Measurements from ENCODE around the gene EFCAB6. TPM values are rescaled to one million over a fixed set of nuclear protein-coding genes. Genes with fewer than 3 reads are reported as not detected.

The EFCAB6 gene
- total RNA-seq, 2 donors from 2014 or later: 2.2 to 2.5 TPM

DNA sequence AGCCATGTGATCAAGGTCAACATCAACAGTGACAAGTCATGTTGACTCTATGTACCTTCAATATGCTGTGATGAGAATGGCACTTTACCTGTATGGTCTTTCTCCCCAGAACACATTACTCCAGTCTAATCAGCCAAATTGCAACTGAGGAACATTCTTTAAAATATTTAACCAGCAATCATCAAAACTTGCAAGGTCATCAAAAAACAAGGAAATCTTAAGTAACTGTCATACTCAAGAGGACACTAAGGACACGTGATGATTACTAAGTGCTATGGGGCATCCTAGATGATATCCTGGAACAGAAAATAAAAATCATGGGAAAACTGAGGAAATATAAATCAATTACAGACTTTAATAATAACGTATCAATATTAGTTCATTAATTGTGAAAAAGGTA lies 118.9 kb downstream of the EFCAB6 start:
- TF ChIP-seq, protein P1, sequence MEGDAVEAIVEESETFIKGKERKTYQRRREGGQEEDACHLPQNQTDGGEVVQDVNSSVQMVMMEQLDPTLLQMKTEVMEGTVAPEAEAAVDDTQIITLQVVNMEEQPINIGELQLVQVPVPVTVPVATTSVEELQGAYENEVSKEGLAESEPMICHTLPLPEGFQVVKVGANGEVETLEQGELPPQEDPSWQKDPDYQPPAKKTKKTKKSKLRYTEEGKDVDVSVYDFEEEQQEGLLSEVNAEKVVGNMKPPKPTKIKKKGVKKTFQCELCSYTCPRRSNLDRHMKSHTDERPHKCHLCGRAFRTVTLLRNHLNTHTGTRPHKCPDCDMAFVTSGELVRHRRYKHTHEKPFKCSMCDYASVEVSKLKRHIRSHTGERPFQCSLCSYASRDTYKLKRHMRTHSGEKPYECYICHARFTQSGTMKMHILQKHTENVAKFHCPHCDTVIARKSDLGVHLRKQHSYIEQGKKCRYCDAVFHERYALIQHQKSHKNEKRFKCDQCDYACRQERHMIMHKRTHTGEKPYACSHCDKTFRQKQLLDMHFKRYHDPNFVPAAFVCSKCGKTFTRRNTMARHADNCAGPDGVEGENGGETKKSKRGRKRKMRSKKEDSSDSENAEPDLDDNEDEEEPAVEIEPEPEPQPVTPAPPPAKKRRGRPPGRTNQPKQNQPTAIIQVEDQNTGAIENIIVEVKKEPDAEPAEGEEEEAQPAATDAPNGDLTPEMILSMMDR (IDR thresholded peaks at IDR 0.05): no peak
- no peak overlapping the region for H3K27ac ChIP-seq
- no peak for ATAC-seq (ENCODE audit: insufficient number of reproducible peaks, low FRiP score, low read depth)
- no peaks in the 10 kb centered on the region for H3K4me1 ChIP-seq (ENCODE audit: control insufficient read depth in 1 of 2, low read depth in 2 of 2)
- H3K27me3 ChIP-seq (replicated peaks; ENCODE audit: insufficient read depth): no peaks in the 10 kb centered on the region
- H3K9me3 ChIP-seq: no peaks in the 10 kb centered on the region
- DNase-seq (ENCODE audit: low spot score): no peak
- no peaks in the 10 kb centered on the region for H3K36me3 ChIP-seq
- no peak overlapping the region for H3K4me3 ChIP-seq

DNA sequence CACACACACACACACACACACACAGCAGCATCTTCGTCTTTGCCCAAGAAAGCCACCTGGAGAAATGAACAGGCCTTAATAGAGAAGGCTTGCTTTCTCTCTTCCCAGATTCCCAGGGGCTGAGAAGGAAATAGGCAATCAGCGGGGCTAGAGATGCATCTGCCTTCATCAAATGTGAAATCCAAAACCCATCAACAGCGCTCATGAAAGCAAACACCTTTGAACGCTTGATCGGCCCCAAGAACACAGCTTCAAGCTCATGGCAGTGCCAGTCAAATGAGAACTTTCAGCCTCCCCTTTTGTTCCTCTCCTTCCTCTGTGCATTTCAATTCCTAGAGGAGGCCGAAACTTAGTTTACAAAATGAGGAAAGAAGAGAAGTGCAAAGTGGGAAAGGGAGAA lies 122.7 kb downstream of the EFCAB6 start:
- no peak overlapping the region for H3K4me3 ChIP-seq
- H3K27me3 ChIP-seq (replicated peaks; ENCODE audit: insufficient read depth): no peaks in the 10 kb centered on the region
- no peaks in the 10 kb centered on the region for H3K36me3 ChIP-seq
- ATAC-seq (ENCODE audit: insufficient number of reproducible peaks, low FRiP score, low read depth): no peak
- no peaks in the 10 kb centered on the region for H3K9me3 ChIP-seq
- DNase-seq (ENCODE audit: low spot score): no peak
- H3K4me1 ChIP-seq (ENCODE audit: control insufficient read depth in 1 of 2, low read depth in 2 of 2): no peaks in the 10 kb centered on the region
- H3K27ac ChIP-seq: no peak overlapping the region
- TF ChIP-seq, protein P1 (IDR thresholded peaks at IDR 0.05): no peak

DNA sequence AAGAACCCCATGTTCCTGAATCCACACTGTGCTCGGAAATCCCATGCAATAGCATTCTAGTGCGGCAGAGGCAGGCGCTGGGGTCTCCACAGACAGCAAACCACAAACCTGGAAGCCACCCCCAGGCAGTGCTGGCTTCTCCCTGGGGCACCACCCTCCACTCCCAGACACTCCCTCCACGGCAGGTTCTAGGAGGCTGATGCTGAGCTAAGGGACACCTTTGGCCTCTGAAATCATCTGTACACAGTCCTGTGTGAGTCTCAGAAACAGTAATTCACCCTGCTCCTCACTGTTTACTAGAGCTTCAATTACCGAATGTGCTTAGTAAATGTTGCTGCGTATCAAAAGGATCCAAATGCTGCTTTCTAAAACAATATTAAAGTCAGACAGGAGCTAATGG lies 129.3 kb downstream of the EFCAB6 start:
- H3K4me1 ChIP-seq (ENCODE audit: control insufficient read depth in 1 of 2, low read depth in 2 of 2): no peaks in the 10 kb centered on the region
- H3K27me3 ChIP-seq (replicated peaks; ENCODE audit: insufficient read depth): no peaks in the 10 kb centered on the region
- ATAC-seq (ENCODE audit: insufficient number of reproducible peaks, low FRiP score, low read depth) (no peak), DNase-seq (ENCODE audit: low spot score) (no peak)
- H3K27ac ChIP-seq: no peak overlapping the region
- no peaks in the 10 kb centered on the region for H3K36me3 ChIP-seq
- no peak overlapping the region for H3K4me3 ChIP-seq
- H3K9me3 ChIP-seq: no peaks in the 10 kb centered on the region
- TF ChIP-seq, protein P1 (IDR thresholded peaks at IDR 0.05): no peak

DNA sequence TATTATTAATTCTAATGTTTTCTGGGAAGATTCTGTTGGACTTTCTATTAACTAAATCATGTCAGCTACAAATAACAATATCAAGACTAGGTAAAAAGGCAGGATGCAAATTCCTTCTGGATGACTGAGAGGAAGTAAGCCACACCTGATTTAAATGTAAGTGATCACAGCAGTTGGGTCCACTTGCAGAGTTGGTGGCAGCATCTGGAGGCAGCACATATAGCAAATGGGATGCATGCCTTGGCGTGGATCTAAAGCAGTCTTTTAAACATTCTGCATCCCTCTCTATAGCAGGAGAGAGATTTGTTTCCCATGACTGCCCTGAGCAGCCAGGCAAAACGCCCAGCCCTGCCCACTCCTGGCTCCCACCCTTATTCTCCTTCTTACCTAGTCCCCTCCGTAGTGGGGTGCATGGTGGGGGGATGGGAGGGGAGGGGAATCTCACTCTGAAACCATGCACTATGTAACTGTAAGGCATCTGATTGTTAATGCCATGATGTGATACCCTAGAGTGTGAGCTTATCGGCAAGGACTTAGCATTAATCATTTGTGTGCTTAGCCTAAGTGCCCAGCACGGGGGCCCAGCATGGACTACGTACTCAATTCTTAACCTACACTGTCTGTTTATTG lies 130.3 kb downstream of the EFCAB6 start:
- Histone ChIP-seq H3K27me3 (replicated peaks; ENCODE audit: insufficient read depth) (no peaks in the 10 kb centered on the region), H3K4me3 (no peak overlapping the region), H3K4me1 (ENCODE audit: control insufficient read depth in 1 of 2, low read depth in 2 of 2) (no peaks in the 10 kb centered on the region), H3K36me3 (no peaks in the 10 kb centered on the region), H3K27ac (no peak overlapping the region), H3K9me3 (no peaks in the 10 kb centered on the region)
- TF ChIP-seq, protein P1 (IDR thresholded peaks at IDR 0.05): no peak
- DNase-seq (ENCODE audit: low spot score): no peak
- ATAC-seq (ENCODE audit: insufficient number of reproducible peaks, low FRiP score, low read depth): no peak

DNA sequence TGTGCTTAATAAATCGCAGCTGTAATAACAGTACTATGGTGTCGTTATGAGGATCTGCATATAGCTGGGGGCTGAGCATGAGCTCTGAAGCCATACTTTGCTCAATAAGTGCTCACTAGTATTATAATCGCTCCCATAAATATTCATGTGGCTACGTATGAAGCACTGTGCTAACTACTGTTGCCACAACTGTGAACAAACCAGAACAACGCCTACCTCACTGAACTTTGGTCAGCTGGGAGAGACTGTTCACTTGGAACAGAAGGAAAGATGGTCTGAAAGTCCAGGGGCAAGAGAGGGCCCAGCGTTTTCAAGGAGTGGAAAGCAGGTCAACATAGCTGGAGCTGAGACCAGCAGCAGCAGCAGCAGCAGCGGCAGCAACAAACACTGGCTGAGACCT lies 141.6 kb downstream of the EFCAB6 start:
- no peak for ATAC-seq (ENCODE audit: insufficient number of reproducible peaks, low FRiP score, low read depth)
- no peak for DNase-seq (ENCODE audit: low spot score)
- Histone ChIP-seq H3K27ac (no peak overlapping the region), H3K4me1 (ENCODE audit: control insufficient read depth in 1 of 2, low read depth in 2 of 2) (no peaks in the 10 kb centered on the region), H3K27me3 (replicated peaks; ENCODE audit: insufficient read depth) (no peaks in the 10 kb centered on the region), H3K9me3 (no peaks in the 10 kb centered on the region), H3K4me3 (no peak overlapping the region), H3K36me3 (no peaks in the 10 kb centered on the region)
- TF ChIP-seq, protein P1 (IDR thresholded peaks at IDR 0.05): no peak
